Heart left ventricle (tissue), 13 donors: ENCODE data around the gene CNTN4.

Experiments used
- CTCF ChIP-seq, 12 donors: fragments of 200-600 bp; sonication (generic) in 4 of 12; IDR thresholded peaks; one replicate each; pipeline versions ENCODE4 v1.5.0 to v1.8.0; 2018 to 2022; ENCODE audit warnings: antibody characterized with exemption in 12 of 12, mild to moderate bottlenecking in 5 of 12
- POLR2A ChIP-seq, 2 donors: fragments of 450-650 bp; IDR thresholded peaks; one replicate each; pipeline ENCODE4 v1.6.1; 2017; ENCODE audit warnings: antibody characterized with exemption in 2 of 2, mild to moderate bottlenecking in 2 of 2, moderate library complexity in 2 of 2
- donor health status: ischemic (EF 13 %, LVEDD 7.1; RV severe dilation, severe dysfunction).
- donor health status: DM: no; HTN: yes; CAD: no.
- donor health status: DM: no; HTN: no; CAD: no.
- donor health status: ischemic (EF 25% LVEDD 6.9; RV normal size, moderate dysfunction).
- donor health status: ischemic (EF 25% LVEDD 5.7; RV mildly dilated, moderate dysfunction).
- donor health status: ischemic (EF 35%, LVEDD 5.7; RV mildly dilated, moderate dysfunction).
- donor health status: nonischemic (EF 11% LVEDD 7.7; RV severe dilation, severe dysfunction).
- donor health status: DM: yes; HTN: yes; CAD: no.
- donor health status: PGD.
- donor health status: ischemic (EF 29% LVEDD 5.4; RV normal size, mild dysfunction).
- donor health status: nonischemic (EF 23%, LVEDD 6.1; RV moderate dilation, normal function).

DNA sequence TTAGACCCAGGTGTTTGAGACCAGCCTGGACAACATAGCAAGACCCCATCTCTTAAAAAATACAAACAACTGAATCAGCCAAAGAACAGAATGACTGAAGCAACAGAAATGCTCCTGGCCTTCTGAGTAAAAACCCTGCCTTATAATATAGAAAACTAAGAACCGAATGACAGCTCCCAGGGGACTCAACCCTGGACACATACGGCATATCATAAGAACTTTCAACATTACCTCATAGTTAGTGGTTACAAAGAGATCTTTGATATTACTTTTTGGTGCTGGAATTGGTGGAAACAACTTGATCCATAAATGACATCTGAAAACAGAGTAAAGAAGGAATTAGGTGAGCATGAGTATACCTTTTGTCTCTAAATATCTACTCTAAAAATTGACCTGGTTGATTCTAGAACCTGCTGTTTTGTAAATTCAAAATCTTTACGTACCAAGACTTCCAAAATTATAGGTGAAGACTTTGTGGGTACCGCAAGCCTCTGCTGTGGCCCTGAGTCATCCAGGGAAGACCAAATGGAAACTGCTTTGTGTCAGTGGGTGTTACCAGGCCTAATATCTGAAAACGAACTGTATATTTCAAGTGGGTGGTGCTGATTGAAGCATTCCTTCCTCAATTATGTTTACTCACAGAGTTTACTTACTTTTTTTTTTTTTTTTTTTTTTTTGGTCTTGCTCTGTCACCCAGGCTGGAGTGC lies 976.0 kb downstream of the CNTN4 start:
- TF ChIP-seq CTCF (IDR thresholded peaks at IDR 0.05), result no peak
- TF ChIP-seq POLR2A (IDR thresholded peaks at IDR 0.05), result no peak
